HepG2 (cell line): ENCODE measurements around the gene ATP10D. TPM values are rescaled to one million over a fixed set of nuclear protein-coding genes. Genes with fewer than 3 reads are reported as not detected.

Experiments
- ATAC-seq: fragments of 200-7000 bp; cut with Tn5 transposase; 3 replicates; pipeline ENCODE4 v1.9.1; 2020; ENCODE audit warnings: mild to moderate bottlenecking, moderate library complexity
- BruUV-seq: library from RNA; stranded (reverse); fragments of 400-500 nt; replicated peaks from 2 replicates; lab custom pipeline; 2021; lab: Mats Ljungman, UMichigan
- CTCF ChIA-PET: fragments of 300-600 bp; formaldehyde crosslinking; extraction: SDS; loops from one replicate; lab custom pipeline; 2021; ENCODE audit warnings: low total read pairs, inconsistent platforms, low intra/inter-chr PET ratio; lab: Yijun Ruan, JAX
- POLR2A ChIA-PET: fragments of 350-600 bp; sonication (Branson Sonifier 250); formaldehyde crosslinking; loops from one replicate; lab custom pipeline; 2020; ENCODE audit warnings: antibody characterized with exemption, inconsistent platforms; lab: Yijun Ruan, JAX
- DNase-seq: peaks from one replicate; pipeline ENCODE4 v3.0.0-alpha.2; 2015; ENCODE audit warnings: low spot score
- FAIRE-seq: peaks from 3 replicates; lab custom pipeline; 2011; peaks lifted over from hg19 to GRCh38; lab: Jason Lieb, UNC
- H2AFZ ChIP-seq: one replicate; pipeline ENCODE4 v1.6.1; 2011; ENCODE audit warnings: low read length, inconsistent platforms
- H3K27ac ChIP-seq: fragments of 300-600 bp; 3 replicates; pipeline ENCODE4 v1.8.0; 2011; ENCODE audit warnings: mixed run types, mild to moderate bottlenecking, mixed read lengths, low read length, inconsistent platforms; ENCODE audit not compliant: insufficient read depth; ENCODE audit errors: extremely low read length
- H3K27me3 ChIP-seq, 2 experiments: fragments of 200-600 bp in 1 of 2; 2 replicates in 1 of 2; 3 replicates in 1 of 2; pipeline versions ENCODE4 v1.6.0 to v1.8.0; 2011; ENCODE audit warnings: low read length in 2 of 2, mild to moderate bottlenecking in 2 of 2, moderate library complexity in 2 of 2, inconsistent platforms in 1 of 2; ENCODE audit not compliant: insufficient read depth in 2 of 2, control insufficient read depth in 1 of 2
- H3K36me3 ChIP-seq, 2 experiments: fragments of 200-600 bp in 1 of 2; replicated peaks in 1 of 2; 2 replicates in 1 of 2; 3 replicates in 1 of 2; pipeline versions ENCODE4 v1.5.1 to v1.8.0; 2011; ENCODE audit warnings: low read length in 2 of 2, inconsistent platforms in 1 of 2; ENCODE audit not compliant: insufficient read depth in 2 of 2, control insufficient read depth in 1 of 2
- H3K4me1 ChIP-seq: 2 replicates; pipeline ENCODE4 v1.5.1; 2012; ENCODE audit warnings: low read length, inconsistent platforms; ENCODE audit not compliant: insufficient read depth
- H3K4me2 ChIP-seq: 2 replicates; pipeline ENCODE4 v1.6.0; 2011; ENCODE audit warnings: low read depth, low read length, inconsistent platforms
- H3K4me3 ChIP-seq, 3 experiments: fragments of 200-600 bp in 1 of 3; sonication (generic), shearing (Covaris generic) in 1 of 3; replicated peaks in 1 of 3; 2 replicates each; pipeline ENCODE4 v1.5.1; 2011 to 2016; ENCODE audit warnings: low read length in 3 of 3, inconsistent platforms in 2 of 3, low read depth in 2 of 3, mild to moderate bottlenecking in 2 of 3, control low read depth in 1 of 3, mixed read lengths in 1 of 3; ENCODE audit not compliant: insufficient read depth in 1 of 3
- H3K79me2 ChIP-seq: one replicate; pipeline ENCODE4 v1.6.1; 2011; ENCODE audit warnings: low read length, inconsistent platforms; ENCODE audit not compliant: insufficient read depth
- H3K9ac ChIP-seq: 2 replicates; pipeline ENCODE4 v1.6.0; 2011; ENCODE audit warnings: mild to moderate bottlenecking, low read depth, low read length, inconsistent platforms; ENCODE audit not compliant: insufficient read depth
- H3K9me3 ChIP-seq: 2 replicates; pipeline ENCODE4 v1.5.1; 2012; ENCODE audit warnings: mild to moderate bottlenecking, low read length
- H4K20me1 ChIP-seq: 2 replicates; pipeline ENCODE4 v1.6.0; 2011; ENCODE audit warnings: inconsistent platforms, mild to moderate bottlenecking, low read length, moderate library complexity; ENCODE audit not compliant: insufficient read depth
- GTF2F1 ChIP-seq: fragments of 150-350 bp; IDR thresholded peaks from 2 replicates; pipeline ENCODE4 v1.6.1; 2014; ENCODE audit warnings: low read length
- SETDB1 ChIP-seq: sonication (generic); formaldehyde crosslinking; IDR thresholded peaks from 2 replicates; pipeline ENCODE4 v1.5.1; 2020; ENCODE audit warnings: missing genetic modification reagents, mild to moderate bottlenecking, borderline replicate concordance
- SMAD1 ChIP-seq: sonication (generic); formaldehyde crosslinking; IDR thresholded peaks from 2 replicates; pipeline ENCODE4 v1.4.0; 2020; ENCODE audit warnings: missing genetic modification reagents, low read depth, mild to moderate bottlenecking, borderline replicate concordance
- SP140L ChIP-seq: sonication (generic); formaldehyde crosslinking; IDR thresholded peaks from 2 replicates; pipeline ENCODE4 v1.4.0; 2020; ENCODE audit warnings: missing genetic modification reagents, borderline replicate concordance
- ZNF687 ChIP-seq: sonication (generic); formaldehyde crosslinking; IDR thresholded peaks from 2 replicates; pipeline ENCODE4 v1.5.1; 2020; ENCODE audit warnings: mild to moderate bottlenecking, missing genetic modification reagents, moderate library complexity
- WGBS: methylation state at CpG from one replicate; pipeline ENCODE4 v1.1.6; 2017; ENCODE audit warnings: low lambda C conversion rate; 5-methylcytosine and 5-hydroxymethylcytosine counted together
- in situ Hi-C: cut with HindIII; loops from 2 replicates; pipeline ENCODE4 v1.10.0; 2017; ENCODE audit warnings: low pct_unique_long_range_greater_than_20kb; ENCODE audit not compliant: extremely low pct_ligation_motif_present
- intact Hi-C: fragments of 100-400 bp; cut with micrococcal nuclease; formaldehyde crosslinking; loops from one replicate; pipeline ENCODE4 v1.10.0; 2022; ENCODE audit not compliant: unreplicated experiment
- polyA plus RNA-seq, 8 experiments: library from polyadenylated mRNA; depleted of rRNA in 3 of 8; stranded (reverse) in 7 of 8; unstranded in 1 of 8; fragments of >200 nt; fragmentation: Illumina TruSeq in 4 of 8; extraction: Trizol in 4 of 8; gene quantifications; 2 replicates each; pipeline versions ENCODE4 v1.2.1 to v1.2.3, GENCODE V29; 2011 to 2016; ENCODE audit warnings: low read depth in 4 of 8, missing spikeins in 1 of 8, mixed read lengths in 1 of 8; ENCODE audit not compliant: insufficient read depth in 1 of 8
- total RNA-seq, 5 experiments: library from RNA; depleted of rRNA; stranded (reverse); fragments of >200 nt; fragmentation: Illumina TruSeq; extraction: Trizol; gene quantifications; 2 replicates each; pipeline ENCODE4 v1.2.3, GENCODE V29; 2016; ENCODE audit warnings: low read depth in 1 of 5
- TF ChIP-seq, protein P1 (sequence below): sonication (generic); formaldehyde crosslinking; IDR thresholded peaks from 2 replicates; pipeline ENCODE4 v1.8.1; 2023; ENCODE audit warnings: mild to moderate bottlenecking, inconsistent platforms, moderate library complexity, missing genetic modification reagents, borderline replicate concordance

ATP10D gene
- total and polyA plus RNA-seq, 2 of the 13 experiments (the other 11 are each of a cell fraction or from before 2014, with no cell fraction given): 2.2 to 9.8 TPM

DNA sequence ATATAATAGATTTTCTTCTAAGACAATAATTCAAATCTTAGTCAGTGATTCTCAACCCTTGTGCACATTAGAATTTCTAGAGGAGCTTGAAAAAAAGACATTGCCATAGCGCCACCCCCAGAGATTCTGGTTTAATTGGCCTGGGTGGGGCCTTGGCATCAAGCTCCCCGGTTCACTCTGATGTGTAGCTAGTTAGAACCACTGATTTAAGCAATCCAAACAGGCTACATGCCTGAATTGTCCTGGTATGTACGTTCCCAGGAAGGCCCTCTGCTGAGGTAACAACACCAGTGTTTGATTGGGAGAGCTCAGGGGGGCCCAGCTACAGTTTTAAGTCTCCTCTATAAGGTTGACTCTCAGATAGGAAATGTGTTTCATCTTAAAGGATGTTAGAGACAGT is 1.3 kb upstream of the ATP10D start (continued):
- no peak for TF ChIP-seq ZNF687 (CRISPR knock-in tag)
- no peak for TF ChIP-seq SMAD1
- TF ChIP-seq, all 625 proteins: peak for 0

- Histone ChIP-seq H3K9me3 (no peaks in the 10 kb centered on the region), H3K4me3 (peak overlapping the region in 1 of 3 experiments; percentile 66; a peak in 2 of 6 replicates), H3K36me3 (no peaks in the 10 kb centered on the region), H2AFZ (peak overlapping the region; percentile 80), H3K27ac (no peak overlapping the region), H3K9ac (no peak overlapping the region), H3K4me1 (peaks cover 20% of the 10 kb centered on the region), H3K4me2 (peak overlapping the region; percentile 89), H4K20me1 (no peaks in the 10 kb centered on the region), H3K27me3 (peaks cover 0 to 3% of the 10 kb centered on the region in 2 experiments; a peak in 1 of 5 replicates), H3K79me2 (no peaks in the 10 kb centered on the region)
- TF ChIP-seq GTF2F1: no peak
- no peak for TF ChIP-seq SP140L (CRISPR knock-in tag)
- no peak for TF ChIP-seq SETDB1 (CRISPR knock-in tag)
- TF ChIP-seq, protein P1, sequence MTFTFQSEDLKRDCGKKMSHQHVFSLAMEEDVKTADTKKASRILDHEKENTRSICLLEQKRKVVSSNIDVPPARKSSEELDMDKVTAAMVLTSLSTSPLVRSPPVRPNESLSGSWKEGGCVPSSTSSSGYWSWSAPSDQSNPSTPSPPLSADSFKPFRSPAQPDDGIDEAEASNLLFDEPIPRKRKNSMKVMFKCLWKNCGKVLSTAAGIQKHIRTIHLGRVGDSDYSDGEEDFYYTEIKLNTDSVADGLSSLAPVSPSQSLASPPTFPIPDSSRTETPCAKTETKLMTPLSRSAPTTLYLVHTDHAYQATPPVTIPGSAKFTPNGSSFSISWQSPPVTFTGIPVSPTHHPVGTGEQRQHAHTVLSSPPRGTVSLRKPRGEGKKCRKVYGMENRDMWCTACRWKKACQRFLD (CRISPR knock-in tag): no peak
- in situ Hi-C loops: no loop called here
- BruUV-seq: no TSS peak
- ChIA-PET CTCF (no interaction called here), POLR2A (interaction anchor here (2.2 kb wide), 1 partner anchor 21 kb away, joined by 15 read pairs; the partner anchor contains the start of gene COMMD8)
- WGBS: 0% methylated on average over 3 of the region's 3 CpGs
- DNase-seq: no peak
- intact Hi-C loops: loop anchor here (2.0 kb wide), 1 partner anchor 21 kb away; the partner anchor contains the start of gene COMMD8
- ATAC-seq: peak; percentile 4; the same call in 1 of the 3 replicates
- FAIRE-seq: no peak
These were observed 907 bp upstream of the ATP10D start for GRCh38 chr4:47484168-47484567.
